Suprapubic skin (tissue), 4 donors: Measurements from ENCODE around the gene ABHD16B.

Experiments used
- POLR2A ChIP-seq, 2 donors: fragments of 450-650 bp; IDR thresholded peaks; one replicate each; pipeline ENCODE4 v1.6.1; 2017; ENCODE audit warnings: antibody characterized with exemption in 2 of 2, mild to moderate bottlenecking in 2 of 2, moderate library complexity in 2 of 2
- POLR2AphosphoS5 ChIP-seq, 3 donors: sonication (generic); formaldehyde crosslinking; IDR thresholded peaks; one replicate each; pipeline ENCODE4 v1.6.1; 2017; ENCODE audit warnings: antibody characterized with exemption in 3 of 3
- TF ChIP-seq, protein P1 (sequence below), 2 donors: fragments of 200-600 bp in 1 of 2; fragments of 450-650 bp in 1 of 2; sonication (generic) in 1 of 2; IDR thresholded peaks; one replicate each; pipeline ENCODE4 v1.5.1; 2016 to 2019; ENCODE audit warnings: antibody characterized with exemption in 2 of 2, mild to moderate bottlenecking in 1 of 2, moderate library complexity in 1 of 2

DNA sequence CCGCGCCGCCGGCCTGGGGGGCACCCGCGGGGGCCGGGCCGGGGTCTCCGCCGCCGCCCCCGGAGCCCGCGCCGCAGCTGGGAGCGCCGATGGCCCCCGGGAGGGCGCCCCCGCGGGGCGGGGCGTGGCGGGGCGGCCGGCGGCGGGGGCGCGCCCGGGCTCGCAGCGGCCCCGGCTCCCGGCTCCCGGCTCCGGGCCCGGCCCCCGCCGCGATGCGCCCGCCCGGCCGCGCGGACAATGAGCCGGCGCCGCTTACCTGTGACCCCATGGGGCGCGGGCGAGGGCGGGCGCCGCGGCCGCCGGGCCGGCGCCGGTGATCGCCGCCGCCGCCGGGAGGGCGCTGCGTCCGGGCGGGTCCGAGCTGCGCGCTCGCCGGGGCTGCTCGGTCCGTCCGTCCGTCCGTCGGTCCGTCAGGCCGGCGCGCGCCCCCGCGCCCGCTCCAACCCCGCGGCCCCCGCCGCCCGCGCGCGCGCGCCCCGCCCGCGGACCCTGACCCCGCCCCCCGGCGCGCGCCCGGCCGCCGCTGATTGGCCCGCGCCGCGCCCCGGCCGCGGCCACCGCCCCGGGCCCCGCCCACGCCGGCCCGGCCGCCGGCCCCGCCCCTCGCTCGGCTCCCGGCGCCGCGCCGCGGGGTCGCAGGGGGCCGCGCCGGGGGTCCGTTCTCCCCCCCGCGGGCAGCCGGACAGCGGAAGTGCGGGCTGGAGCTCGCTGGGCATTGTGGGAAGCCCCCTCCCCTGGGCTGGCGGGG is 30.3 kb upstream of the ABHD16B start, which contains the start of gene ZBTB46:
- TF ChIP-seq POLR2AphosphoS5 (IDR thresholded peaks at IDR 0.05) (no peak), POLR2A (IDR thresholded peaks at IDR 0.05) (no peak)
- TF ChIP-seq, protein P1, sequence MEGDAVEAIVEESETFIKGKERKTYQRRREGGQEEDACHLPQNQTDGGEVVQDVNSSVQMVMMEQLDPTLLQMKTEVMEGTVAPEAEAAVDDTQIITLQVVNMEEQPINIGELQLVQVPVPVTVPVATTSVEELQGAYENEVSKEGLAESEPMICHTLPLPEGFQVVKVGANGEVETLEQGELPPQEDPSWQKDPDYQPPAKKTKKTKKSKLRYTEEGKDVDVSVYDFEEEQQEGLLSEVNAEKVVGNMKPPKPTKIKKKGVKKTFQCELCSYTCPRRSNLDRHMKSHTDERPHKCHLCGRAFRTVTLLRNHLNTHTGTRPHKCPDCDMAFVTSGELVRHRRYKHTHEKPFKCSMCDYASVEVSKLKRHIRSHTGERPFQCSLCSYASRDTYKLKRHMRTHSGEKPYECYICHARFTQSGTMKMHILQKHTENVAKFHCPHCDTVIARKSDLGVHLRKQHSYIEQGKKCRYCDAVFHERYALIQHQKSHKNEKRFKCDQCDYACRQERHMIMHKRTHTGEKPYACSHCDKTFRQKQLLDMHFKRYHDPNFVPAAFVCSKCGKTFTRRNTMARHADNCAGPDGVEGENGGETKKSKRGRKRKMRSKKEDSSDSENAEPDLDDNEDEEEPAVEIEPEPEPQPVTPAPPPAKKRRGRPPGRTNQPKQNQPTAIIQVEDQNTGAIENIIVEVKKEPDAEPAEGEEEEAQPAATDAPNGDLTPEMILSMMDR (IDR thresholded peaks at IDR 0.05): no peak
